GM13976 (cell line): ENCODE results near the gene TMEM163.

Source experiments
- DNase-seq: peaks from one replicate; pipeline ENCODE4 v3.0.0; 2012; ENCODE audit warnings: low spot score
- in situ Hi-C: fragments of 300-500 bp; cut with MboI; formaldehyde crosslinking; loops from one replicate; pipeline ENCODE4 v1.12.0; 2022; ENCODE audit warnings: low sequenced_read_pairs, mixed read lengths, inconsistent platforms; ENCODE audit not compliant: unreplicated experiment
- TF ChIP-seq, protein P1 (sequence below): IDR thresholded peaks from 2 replicates; pipeline ENCODE4 v1.5.1; 2012; ENCODE audit warnings: borderline replicate concordance, mild to moderate bottlenecking; ENCODE audit not compliant: insufficient read depth; ENCODE audit errors: extremely low read depth, missing control alignments, control extremely low read depth

Gene TMEM163

DNA sequence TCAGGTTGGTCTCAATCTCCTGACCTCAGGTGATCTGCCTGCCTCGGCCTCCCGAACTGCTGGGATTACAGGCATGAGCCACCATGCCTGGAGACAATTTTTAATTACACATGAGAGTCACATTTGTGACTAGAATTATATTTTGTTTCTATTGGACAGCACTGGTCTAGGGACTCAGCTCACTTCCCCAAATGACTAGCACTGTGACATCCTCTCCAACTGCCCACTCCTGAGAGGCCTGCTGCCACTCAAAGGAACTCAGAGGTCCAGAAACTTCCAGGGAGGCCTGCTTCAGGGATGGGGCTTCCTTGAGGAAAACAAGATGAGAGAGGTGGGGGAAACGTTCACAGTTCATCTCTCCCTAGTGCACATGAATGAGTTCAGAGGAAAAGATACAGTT is 29.5 kb downstream of the TMEM163 start:
- in situ Hi-C loops = no loop called here
- no peak for DNase-seq
- TF ChIP-seq, protein P1, sequence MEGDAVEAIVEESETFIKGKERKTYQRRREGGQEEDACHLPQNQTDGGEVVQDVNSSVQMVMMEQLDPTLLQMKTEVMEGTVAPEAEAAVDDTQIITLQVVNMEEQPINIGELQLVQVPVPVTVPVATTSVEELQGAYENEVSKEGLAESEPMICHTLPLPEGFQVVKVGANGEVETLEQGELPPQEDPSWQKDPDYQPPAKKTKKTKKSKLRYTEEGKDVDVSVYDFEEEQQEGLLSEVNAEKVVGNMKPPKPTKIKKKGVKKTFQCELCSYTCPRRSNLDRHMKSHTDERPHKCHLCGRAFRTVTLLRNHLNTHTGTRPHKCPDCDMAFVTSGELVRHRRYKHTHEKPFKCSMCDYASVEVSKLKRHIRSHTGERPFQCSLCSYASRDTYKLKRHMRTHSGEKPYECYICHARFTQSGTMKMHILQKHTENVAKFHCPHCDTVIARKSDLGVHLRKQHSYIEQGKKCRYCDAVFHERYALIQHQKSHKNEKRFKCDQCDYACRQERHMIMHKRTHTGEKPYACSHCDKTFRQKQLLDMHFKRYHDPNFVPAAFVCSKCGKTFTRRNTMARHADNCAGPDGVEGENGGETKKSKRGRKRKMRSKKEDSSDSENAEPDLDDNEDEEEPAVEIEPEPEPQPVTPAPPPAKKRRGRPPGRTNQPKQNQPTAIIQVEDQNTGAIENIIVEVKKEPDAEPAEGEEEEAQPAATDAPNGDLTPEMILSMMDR = no peak

GRCh38 chr2:134685967-134686366 is 32.8 kb downstream of the TMEM163 start:
- in situ Hi-C loops = no loop called here
- no peak for DNase-seq
- TF ChIP-seq, protein P1 = no peak

DNA sequence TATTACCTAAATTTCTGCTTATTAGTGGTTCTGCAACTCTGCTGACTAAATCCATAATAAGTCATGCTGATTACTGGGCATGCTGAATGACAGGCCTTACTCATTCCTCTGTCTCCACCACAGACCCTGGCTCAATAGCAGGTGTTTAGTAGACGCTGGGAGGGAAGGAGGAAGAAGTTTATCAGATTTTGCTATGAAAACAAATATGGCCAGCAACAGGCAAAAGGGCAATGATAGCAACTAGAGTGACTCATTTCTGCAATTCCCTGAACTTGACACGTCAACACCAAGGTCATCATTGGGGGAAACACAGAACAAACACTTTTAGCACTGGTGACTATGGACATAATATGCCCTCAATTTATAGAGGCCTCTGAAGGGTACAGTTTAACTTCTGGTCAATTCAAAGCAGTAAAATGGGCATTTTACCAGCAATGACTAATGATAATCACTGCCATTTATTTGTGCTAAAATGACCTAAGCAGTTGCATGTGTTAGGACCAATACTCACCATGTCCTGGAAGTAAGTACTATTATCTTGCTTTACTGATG is 35.2 kb downstream of the TMEM163 start:
- DNase-seq = no peak
- TF ChIP-seq, protein P1 = no peak
- in situ Hi-C loops = no loop called here

DNA sequence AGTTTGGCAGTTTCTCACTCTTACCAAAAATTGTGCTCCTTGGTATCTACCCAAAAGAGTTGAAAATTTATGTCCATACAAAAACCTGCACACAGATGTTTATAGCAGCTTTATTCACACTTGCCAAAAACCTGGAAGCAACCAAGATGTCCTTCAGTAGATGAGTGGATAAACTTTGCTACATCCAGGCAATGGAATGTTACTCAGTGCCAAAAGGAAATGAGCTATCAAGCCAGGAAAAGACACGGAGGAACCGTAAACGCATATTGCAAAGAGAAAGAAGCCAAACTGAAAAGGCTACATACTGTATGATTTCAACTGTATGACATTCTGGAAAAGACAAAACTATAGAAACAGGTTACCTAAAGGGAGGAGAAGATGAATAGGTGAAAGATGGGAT is 36.1 kb downstream of the TMEM163 start:
- DNase-seq = no peak
- in situ Hi-C loops = no loop called here

DNA sequence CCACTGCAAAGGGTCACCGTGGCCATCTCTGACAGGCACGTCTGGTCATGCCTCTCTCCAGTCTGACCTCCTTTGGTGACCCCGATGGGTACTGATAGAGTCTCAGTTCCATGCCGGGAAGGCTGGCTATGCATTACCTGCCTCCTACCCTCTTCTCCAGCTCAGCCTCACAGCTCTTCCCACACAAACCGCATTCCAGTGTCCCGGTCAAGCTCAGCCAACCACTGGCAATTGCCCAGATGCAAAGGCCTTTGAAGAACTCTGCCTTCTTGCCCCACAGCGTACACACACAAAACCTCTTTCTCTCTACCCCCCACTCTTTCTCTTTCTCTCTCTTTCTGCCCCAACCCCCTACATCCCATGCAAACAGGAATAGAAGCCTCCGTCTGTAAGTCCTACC is 37.6 kb downstream of the TMEM163 start:
- TF ChIP-seq, protein P1 = no peak
- in situ Hi-C loops = no loop called here
- no peak for DNase-seq

More for the DNA sequence above, 36.1 kb downstream of the TMEM163 start:
- TF ChIP-seq, protein P1 = no peak

DNA sequence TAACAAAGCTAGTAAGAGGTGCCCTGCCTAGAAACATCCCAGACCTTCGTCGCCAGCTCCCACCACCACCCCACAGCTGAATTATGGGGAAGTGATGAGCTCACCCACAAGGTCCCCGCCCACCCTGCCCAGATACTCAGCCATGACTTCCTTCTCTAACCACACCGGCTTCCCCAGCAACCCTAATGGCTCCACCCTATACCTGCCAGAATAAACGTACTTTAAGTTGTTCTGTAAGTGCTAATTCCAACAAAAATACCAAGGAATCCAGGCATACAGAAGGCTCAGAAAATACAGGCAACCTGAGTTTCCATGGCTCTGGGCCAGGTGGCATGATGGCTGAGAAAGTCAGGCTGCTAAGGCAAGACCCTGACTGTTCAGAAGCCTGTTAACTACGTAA is 39.1 kb downstream of the TMEM163 start:
- in situ Hi-C loops = no loop called here
- TF ChIP-seq, protein P1 = no peak
- no peak for DNase-seq

DNA sequence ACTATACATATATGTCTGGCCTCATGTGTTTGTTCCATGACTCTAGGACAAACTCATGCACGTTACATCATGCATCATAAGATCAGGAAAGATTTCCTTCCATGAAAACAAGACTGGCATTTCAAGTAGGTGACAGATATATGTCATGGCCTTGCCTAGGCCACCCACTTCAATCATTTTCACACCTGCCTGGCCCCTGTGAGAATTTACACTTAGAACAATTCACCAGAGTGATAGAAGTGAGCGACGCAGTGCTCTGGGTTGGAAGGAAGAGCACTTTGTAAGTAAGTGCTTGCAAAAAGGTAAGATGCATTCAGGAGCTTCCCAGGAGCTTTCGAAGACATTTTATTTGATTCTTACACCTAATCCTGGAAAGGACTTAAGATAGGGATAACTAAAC is 39.5 kb downstream of the TMEM163 start:
- in situ Hi-C loops = no loop called here
- TF ChIP-seq, protein P1 = no peak
- DNase-seq = no peak
